HepG2 (cell line): ENCODE results near the gene EI24. TPM values are rescaled to one million over a fixed set of nuclear protein-coding genes. Genes with fewer than 3 reads are reported as not detected.

ENCODE experiments used
- ATAD3A ChIP-seq: sonication (generic); formaldehyde crosslinking; IDR thresholded peaks from 2 replicates; pipeline ENCODE4 v1.4.0; 2020; ENCODE audit warnings: missing genetic modification reagents
- HNRNPUL1 ChIP-seq: fragments of 200-400 bp; formaldehyde crosslinking; IDR thresholded peaks from 2 replicates; pipeline ENCODE4 v1.6.1; 2017; ENCODE audit warnings: low read depth, mild to moderate bottlenecking, low read length, moderate library complexity
- JDP2 ChIP-seq: sonication (generic); formaldehyde crosslinking; IDR thresholded peaks from 2 replicates; pipeline ENCODE4 v1.8.1; 2022; ENCODE audit warnings: missing genetic modification reagents, borderline replicate concordance
- NPAS2 ChIP-seq: sonication (generic); formaldehyde crosslinking; IDR thresholded peaks from 2 replicates; pipeline ENCODE4 v1.8.0; 2022; ENCODE audit warnings: mild to moderate bottlenecking, missing genetic modification reagents, borderline replicate concordance
- PAX8 ChIP-seq: sonication (generic); formaldehyde crosslinking; IDR thresholded peaks from 2 replicates; pipeline ENCODE4 v1.8.0; 2022; ENCODE audit warnings: mild to moderate bottlenecking, missing genetic modification reagents, borderline replicate concordance
- PBX2 ChIP-seq: IDR thresholded peaks from 2 replicates; pipeline ENCODE4 v1.6.1; 2016; ENCODE audit warnings: control low read depth
- PRDM4 ChIP-seq: sonication (generic); formaldehyde crosslinking; IDR thresholded peaks from 2 replicates; pipeline ENCODE4 v1.9.0; 2021; ENCODE audit warnings: missing genetic modification reagents, borderline replicate concordance
- RBM39 ChIP-seq: fragments of 200-400 bp; formaldehyde crosslinking; IDR thresholded peaks from one replicate; pipeline ENCODE4 v1.6.1; 2018; ENCODE audit warnings: antibody characterized with exemption, mild to moderate bottlenecking, low read depth, low read length; ENCODE audit not compliant: poor library complexity, severe bottlenecking
- RORA ChIP-seq: sonication (generic); formaldehyde crosslinking; IDR thresholded peaks from 2 replicates; pipeline ENCODE4 v1.5.0; 2020; ENCODE audit warnings: mild to moderate bottlenecking, missing genetic modification reagents, moderate library complexity
- TBL1XR1 ChIP-seq: fragments of 150-350 bp; IDR thresholded peaks from 2 replicates; pipeline ENCODE4 v1.6.1; 2014; ENCODE audit warnings: borderline replicate concordance, low read length; ENCODE audit not compliant: partially characterized antibody
- TBP ChIP-seq: sonication (generic); formaldehyde crosslinking; IDR thresholded peaks from 2 replicates; pipeline ENCODE4 v1.5.0; 2020; ENCODE audit warnings: missing genetic modification reagents
- ZMYM4 ChIP-seq: sonication (generic); formaldehyde crosslinking; IDR thresholded peaks from 2 replicates; pipeline ENCODE4 v1.8.1; 2023; ENCODE audit warnings: mild to moderate bottlenecking, missing genetic modification reagents
- polyA plus RNA-seq, 8 experiments: library from polyadenylated mRNA; depleted of rRNA in 3 of 8; stranded (reverse) in 7 of 8; unstranded in 1 of 8; fragments of >200 nt; fragmentation: Illumina TruSeq in 4 of 8; extraction: Trizol in 4 of 8; gene quantifications; 2 replicates each; pipeline versions ENCODE4 v1.2.1 to v1.2.3, GENCODE V29; 2011 to 2016; ENCODE audit warnings: low read depth in 4 of 8, missing spikeins in 1 of 8, mixed read lengths in 1 of 8; ENCODE audit not compliant: insufficient read depth in 1 of 8
- total RNA-seq, 5 experiments: library from RNA; depleted of rRNA; stranded (reverse); fragments of >200 nt; fragmentation: Illumina TruSeq; extraction: Trizol; gene quantifications; 2 replicates each; pipeline ENCODE4 v1.2.3, GENCODE V29; 2016; ENCODE audit warnings: low read depth in 1 of 5
- TF ChIP-seq, protein P1 (sequence below): sonication (generic); formaldehyde crosslinking; IDR thresholded peaks from 2 replicates; pipeline ENCODE4 v1.4.0; 2020; ENCODE audit warnings: missing genetic modification reagents, mild to moderate bottlenecking, borderline replicate concordance
- TF ChIP-seq, protein P2 (sequence below): sonication (generic); formaldehyde crosslinking; IDR thresholded peaks from 2 replicates; pipeline ENCODE4 v1.8.0; 2022; ENCODE audit warnings: mild to moderate bottlenecking, missing genetic modification reagents, moderate library complexity
- TF ChIP-seq, protein P3 (sequence below): IDR thresholded peaks from 2 replicates; pipeline ENCODE4 v1.6.1; 2016; ENCODE audit warnings: missing compliant biosample characterization, missing genetic modification reagents, borderline replicate concordance

The EI24 gene
- total and polyA plus RNA-seq, 2 of the 13 experiments (the other 11 are each of a cell fraction or from before 2014, with no cell fraction given), result 84.7 to 126 TPM

DNA sequence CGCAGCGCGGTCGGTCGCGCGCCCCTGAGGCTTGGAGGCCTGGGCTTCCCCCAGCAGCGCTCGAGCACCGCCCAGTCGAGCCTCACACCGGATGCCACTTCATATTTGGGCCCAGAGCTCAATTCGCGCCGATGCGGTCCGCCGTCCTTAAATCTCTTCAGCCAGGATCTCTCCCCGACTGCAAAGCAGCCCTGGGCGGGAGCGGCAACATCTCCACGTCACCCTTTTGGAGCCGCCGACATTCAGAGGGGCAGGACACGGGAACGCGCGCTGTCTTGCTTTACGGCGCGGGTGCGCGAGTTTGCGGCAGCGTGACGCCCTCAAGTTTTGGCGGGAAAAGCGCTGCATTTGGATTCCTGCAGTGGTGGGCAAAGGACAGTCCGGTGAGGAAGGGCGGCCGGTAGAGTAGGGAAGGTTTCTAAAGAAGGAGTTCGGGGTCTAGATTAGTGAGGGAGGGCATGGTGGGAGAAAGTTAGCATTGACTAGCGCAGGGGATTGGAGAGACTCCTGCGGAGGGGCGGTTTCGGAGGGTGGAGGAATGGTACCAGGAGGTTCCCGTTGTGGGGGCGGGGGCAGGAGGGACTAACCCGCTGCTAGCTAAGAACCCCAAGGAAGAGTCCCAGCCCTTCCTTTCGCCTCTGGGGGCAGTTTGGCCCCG, 56.5 kb downstream of the EI24 start (continued):
- TF ChIP-seq PRDM4 (CRISPR knock-in tag), result no peak
- TF ChIP-seq, protein P1, sequence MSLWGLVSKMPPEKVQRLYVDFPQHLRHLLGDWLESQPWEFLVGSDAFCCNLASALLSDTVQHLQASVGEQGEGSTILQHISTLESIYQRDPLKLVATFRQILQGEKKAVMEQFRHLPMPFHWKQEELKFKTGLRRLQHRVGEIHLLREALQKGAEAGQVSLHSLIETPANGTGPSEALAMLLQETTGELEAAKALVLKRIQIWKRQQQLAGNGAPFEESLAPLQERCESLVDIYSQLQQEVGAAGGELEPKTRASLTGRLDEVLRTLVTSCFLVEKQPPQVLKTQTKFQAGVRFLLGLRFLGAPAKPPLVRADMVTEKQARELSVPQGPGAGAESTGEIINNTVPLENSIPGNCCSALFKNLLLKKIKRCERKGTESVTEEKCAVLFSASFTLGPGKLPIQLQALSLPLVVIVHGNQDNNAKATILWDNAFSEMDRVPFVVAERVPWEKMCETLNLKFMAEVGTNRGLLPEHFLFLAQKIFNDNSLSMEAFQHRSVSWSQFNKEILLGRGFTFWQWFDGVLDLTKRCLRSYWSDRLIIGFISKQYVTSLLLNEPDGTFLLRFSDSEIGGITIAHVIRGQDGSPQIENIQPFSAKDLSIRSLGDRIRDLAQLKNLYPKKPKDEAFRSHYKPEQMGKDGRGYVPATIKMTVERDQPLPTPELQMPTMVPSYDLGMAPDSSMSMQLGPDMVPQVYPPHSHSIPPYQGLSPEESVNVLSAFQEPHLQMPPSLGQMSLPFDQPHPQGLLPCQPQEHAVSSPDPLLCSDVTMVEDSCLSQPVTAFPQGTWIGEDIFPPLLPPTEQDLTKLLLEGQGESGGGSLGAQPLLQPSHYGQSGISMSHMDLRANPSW (CRISPR knock-in tag), result no peak
- TF ChIP-seq PAX8, result 0 out of 2 replicates have a peak, but pooled peaks have one; percentile 77
- no peak for TF ChIP-seq HNRNPUL1
- no peak for TF ChIP-seq ATAD3A
- peak; percentile 87 for TF ChIP-seq ZMYM4 (CRISPR knock-in tag)
- no peak for TF ChIP-seq PBX2 (CRISPR knock-in tag)
- no peak for TF ChIP-seq NPAS2 (CRISPR knock-in tag)
- TF ChIP-seq RBM39, result peak; percentile 90
- TF ChIP-seq JDP2 (CRISPR knock-in tag), result peak; percentile 91
- no peak for TF ChIP-seq TBL1XR1
- TF ChIP-seq, protein P2, sequence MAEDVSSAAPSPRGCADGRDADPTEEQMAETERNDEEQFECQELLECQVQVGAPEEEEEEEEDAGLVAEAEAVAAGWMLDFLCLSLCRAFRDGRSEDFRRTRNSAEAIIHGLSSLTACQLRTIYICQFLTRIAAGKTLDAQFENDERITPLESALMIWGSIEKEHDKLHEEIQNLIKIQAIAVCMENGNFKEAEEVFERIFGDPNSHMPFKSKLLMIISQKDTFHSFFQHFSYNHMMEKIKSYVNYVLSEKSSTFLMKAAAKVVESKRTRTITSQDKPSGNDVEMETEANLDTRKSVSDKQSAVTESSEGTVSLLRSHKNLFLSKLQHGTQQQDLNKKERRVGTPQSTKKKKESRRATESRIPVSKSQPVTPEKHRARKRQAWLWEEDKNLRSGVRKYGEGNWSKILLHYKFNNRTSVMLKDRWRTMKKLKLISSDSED (CRISPR knock-in tag), result peak; percentile 91; the same call in 1 of the 2 replicates
- TF ChIP-seq, protein P3, sequence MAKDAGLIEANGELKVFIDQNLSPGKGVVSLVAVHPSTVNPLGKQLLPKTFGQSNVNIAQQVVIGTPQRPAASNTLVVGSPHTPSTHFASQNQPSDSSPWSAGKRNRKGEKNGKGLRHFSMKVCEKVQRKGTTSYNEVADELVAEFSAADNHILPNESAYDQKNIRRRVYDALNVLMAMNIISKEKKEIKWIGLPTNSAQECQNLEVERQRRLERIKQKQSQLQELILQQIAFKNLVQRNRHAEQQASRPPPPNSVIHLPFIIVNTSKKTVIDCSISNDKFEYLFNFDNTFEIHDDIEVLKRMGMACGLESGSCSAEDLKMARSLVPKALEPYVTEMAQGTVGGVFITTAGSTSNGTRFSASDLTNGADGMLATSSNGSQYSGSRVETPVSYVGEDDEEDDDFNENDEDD, result peak; percentile 100
- TF ChIP-seq RORA (CRISPR knock-in tag), result no peak
- 0 out of 2 replicates have a peak, but pooled peaks have one; percentile 75 for TF ChIP-seq TBP (CRISPR knock-in tag)
